NCI-H1105 (cell line): ENCODE results near the gene ADCY5.

Experiments used
- DNase-seq: peaks from one replicate; lab custom pipeline; 2025; lab: John Stamatoyannopoulos, UW

ADCY5 gene

DNA sequence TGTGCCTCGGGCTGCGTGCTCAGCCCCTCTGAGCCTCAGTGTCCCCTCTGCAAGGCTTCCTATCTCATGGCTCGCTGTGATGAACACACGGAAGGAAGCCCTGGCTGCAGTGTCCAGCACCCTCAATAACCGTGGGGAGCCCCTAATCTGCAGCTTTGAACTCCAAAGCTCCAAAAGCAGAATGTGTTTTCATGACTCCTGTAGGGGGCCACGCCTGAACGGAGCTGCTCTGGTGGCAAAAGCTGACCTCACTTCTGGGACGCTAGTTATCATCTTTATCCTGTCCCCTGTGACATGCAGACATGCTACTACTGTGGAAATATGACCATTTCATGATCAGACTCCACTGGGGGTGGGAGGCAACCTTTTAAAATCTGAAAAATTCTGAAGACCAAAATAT lies 148.3 kb downstream of the ADCY5 start:
- no peak for DNase-seq

DNA sequence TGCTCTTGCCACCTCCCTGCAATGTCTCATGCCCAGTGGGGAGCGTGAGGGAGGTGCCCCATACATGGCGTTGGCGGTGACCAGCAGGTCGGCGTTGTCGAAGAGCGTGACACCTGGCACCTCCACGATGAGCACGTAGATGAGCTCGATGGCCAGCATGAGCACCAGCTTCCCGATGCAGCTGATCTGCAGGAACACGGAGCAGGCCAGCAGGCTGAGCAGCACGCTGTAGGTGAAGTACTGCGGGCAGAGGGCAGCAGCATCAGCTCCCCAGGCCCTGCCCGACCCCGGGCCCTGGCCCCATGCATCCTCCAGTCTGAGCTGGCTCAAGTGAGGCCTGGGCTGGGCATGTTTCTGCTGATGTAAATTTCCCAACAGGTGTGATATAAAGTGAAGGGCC lies 148.8 kb downstream of the ADCY5 start:
- DNase-seq = no peak

DNA sequence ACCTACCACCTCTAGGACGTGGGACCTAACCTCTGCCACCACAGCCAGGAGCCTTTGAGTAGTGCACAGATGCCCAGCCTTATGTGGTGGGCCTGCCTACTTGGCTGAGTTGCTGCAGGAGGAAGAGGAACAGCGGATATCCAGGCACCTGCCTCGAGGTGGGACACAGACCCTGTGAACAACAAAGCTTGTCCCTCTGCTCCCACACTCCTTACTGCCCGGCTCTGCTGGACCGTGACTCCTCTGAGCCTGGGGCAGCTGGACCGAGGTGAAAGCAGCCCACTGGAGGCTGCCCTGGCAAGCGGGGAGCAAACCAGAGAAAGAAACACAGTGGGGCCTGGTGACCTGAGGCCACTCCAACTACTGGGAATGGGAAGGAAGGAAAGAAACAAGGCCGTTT lies 149.3 kb downstream of the ADCY5 start:
- DNase-seq = no peak

DNA sequence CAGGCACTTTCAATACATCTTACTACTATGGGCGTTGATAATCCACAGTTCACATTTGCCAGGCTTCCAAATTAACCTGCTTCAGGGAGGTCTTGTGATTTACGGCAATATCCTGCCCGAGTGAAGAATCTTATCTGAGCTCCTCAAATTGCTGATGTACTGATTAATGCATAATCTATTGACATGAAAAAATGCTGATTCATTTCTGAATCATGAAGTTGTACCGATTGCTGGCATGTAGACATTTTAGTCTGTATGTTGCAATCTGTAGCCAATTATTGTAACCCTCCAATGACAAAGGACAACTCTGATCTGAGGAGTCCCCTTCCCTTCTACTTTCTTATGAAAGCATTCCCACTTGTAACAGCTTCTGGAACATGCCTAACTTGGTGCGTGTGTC lies 150.0 kb downstream of the ADCY5 start:
- DNase-seq = no peak

DNA sequence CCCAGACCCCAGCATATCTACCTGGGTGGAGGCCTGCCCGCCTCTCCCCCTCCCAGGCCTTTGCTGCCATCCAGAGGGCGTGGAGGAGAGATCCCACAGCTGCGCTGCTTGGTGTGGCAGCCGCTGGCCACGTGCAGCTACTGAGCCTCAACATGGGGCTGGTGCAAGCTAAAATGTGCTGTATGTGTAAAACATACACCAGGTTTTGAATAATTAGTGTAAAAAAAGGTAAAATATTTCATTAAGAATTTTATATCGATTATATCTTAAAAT lies 151.3 kb downstream of the ADCY5 start:
- DNase-seq = no peak

DNA sequence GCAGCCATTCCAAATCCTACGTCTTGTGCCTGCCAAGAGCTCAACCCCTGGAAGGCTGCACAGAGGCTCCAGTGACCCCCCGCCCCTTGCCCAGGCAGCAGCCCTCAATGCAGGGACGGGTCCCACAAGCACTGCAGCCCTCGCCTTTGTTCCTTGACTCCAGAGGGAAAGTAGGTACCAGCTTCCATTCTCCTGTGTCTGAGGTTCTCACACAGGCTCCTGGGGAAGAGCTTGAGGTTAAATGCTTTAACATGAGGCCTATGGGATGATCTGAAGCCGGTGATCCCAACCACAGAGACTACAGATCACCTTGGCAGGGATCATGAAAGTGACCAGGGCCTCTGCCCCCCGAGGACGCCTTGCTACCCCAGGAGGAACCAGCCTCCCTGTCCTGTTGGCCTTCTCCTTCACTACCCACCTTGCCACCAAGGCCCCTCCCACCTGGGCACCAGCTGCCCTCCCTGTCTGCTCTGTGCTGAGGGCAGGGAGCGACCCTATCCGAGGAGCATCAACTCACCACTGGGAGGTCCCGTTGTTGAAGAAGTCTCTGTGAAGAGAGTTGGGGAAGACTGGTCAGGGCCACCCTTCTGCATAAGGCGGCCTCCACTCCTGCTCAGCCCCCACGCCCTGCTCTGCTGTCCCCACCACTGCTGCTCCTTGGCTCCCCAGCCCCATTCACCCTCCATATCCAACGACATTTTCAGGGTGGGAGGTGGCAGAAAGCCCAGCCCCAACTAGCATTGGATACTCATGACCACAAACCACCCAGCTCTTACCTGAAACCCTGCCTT lies 151.9 kb downstream of the ADCY5 start:
- DNase-seq = no peak

DNA sequence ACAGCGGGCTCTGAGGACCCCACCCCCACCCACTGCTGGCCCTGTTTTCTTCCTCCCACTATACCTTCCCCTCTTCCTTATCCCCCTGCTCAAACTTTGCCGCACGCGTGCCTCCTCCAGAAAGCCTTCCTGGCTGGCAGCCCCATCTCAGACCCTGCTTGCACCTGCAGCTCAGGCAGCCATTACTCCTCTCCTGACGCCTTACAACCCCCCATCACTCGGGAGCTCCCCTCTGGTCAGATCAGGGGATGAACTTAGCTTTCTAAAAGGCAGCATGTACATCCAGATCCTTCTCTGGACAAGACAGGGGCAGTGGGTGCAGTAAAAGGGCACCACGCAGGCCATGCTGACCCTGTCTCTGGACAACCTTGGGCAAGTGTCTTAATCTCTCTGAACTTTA lies 152.6 kb downstream of the ADCY5 start:
- DNase-seq = no peak

DNA sequence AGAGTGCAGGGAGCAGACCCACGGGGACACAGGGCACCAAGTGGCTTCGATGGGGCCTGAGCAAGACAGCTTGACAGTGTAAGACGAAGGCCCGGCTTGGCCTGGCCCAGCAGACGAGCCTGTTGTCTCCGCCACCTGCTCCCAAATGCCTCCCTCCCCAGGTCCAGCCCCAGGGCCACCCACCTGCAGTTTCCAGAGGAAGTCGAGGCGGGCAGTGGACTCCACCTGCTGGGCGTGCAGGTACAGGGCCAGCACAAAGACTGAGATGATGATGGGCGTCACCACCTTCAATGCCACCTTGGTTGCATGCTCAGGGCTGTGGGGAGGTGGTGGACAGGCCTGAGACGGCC lies 153.0 kb downstream of the ADCY5 start:
- no peak for DNase-seq

DNA sequence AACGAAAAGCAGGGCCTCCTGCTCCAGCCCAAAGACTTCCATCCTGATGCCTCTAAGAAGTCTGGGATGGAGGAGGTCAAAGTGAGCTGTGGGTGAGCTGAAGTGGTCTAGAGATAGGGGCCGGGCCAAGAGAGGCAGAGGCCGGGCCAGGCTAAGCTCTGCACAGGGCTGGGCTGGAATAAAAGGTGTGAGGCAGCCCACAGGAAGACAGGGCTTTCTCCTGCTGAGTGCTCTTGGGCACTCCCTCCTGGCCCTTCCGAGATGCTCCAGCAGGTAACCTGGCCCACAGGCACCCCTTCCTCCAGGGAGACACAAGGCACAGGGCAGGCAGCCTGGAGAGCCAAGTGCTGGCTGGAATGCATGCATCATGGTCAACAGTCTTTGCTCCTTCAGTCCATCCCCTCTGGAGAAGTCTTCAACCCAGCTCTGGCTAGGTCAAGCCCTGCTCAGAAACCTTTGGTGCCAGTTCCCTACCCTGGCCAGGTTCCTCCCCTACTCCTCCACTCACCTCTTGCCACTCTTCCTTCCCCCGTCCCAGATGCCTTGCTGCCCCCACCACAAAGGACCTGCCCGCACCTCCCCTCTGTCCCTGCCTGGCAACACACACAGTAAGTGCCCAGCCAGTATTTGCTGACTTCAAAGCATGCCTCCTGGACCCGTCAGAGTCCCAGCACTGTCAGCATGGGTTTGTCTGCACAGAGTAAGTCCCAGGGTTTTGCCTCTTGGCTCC lies 153.6 kb downstream of the ADCY5 start:
- DNase-seq = no peak

DNA sequence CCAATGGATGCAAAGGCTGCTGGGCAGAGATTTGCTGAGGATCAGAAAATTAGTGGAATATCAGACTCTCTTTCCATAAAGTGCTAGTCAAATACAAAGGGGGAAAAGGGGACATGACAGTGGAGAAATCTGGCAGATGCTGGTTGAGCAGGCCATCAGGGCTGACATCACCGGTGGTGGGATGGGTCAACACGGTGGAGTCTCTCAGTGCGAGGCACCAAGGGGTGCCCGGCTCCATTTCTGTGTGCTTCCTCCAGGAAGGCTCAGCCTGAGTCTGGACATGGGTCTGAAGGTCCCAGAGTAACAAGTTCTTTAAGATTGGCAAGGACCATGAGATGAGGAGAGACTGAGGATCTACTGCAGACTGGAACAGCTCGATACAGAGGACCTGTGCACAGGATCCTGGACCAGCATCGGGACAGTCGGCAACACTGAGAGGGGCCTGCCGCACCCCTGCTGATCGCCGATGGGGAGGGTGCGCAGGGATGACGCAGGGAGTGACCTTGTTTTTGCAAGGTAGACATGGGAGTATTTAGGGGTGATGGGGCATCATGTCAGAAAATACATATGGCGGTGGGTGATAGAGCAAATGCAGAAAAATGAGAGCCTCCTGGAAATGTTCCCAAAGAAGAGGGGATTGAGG lies 154.5 kb downstream of the ADCY5 start:
- no peak for DNase-seq

DNA sequence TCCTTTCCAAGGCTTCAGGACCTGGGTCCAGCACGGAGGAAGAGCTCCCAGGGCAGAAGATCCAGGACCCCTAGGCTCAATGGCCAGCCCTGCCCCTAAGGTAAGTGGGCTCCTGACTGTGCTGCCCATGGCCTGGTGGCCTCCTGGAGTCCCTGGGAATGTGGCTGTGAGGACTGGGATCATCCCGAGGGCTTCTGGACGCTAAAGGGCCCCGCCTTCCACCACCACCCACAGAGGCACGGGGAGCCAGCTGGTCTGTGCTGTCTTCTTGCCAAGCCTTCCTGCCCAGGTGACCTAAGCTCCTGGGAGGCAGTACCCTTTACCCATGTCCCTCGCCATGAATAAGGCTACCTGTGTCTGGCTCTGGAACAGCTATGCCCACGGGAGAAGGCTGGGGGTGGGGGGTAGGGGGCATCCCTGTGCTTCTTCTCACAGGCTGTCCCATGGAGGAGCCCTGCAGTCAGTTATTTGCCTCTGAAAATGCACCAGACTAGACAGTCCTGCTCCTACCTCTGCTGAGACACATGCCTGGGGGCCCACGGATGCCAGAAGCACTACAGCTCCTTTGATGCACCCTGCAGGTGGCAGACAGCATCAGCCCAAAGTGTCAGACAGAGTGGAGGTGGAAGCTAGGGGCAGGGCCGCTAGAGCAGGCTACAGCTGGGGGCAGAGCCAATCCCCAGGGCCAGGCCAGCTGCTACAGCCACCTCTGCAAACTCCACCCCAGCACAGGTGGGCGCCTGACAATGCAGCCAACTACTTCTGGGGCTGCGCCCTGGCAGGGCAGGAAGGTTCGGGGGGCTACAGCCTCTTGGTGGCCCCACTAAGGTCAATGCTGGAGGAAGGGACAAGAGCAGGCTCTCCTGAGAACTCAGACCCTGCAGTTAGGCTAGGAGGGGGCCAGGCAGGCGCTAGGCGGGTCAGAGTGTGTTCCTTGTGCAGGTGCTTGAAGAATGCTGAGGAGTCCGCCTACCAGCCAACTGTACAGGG lies 156.3 kb downstream of the ADCY5 start:
- no peak for DNase-seq

DNA sequence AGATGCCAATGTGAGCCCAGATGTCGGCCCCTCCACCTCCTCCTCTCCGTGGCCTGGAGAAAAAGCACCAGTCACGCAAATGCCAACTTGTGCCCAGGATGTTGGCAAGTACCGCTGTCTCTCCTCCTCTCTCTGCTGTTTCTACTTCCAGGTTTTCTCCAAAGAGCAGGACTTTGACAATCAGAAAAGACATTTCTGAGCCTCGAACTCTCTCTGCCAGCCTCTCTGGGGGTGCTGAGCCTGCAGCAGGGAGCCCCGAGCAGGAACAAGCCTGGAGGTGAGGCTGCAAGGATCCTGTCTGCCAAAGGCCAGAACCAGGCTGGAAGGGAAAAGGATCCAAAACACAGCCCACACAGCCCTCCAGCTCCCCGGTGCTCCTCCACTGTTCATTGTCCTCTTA lies 157.5 kb downstream of the ADCY5 start:
- no peak for DNase-seq

DNA sequence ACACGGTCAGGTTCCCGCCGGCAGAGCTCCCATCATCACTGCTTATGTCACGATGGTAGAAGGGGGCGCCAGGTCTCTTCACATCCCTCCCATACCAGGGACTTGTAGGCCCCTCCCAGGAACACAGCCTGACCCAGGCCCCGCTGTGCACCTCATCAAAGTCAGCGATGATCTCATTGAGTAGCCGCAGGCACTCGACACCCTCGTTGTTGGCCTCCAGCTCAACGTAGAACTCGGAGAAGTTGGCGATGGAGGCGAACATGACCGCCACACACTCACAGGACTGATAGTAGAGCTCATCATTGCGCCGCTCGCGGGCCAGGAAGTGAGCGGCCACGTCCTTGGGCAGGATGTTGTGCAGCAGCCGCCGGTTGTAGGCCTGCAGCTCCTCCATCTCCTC lies 157.9 kb downstream of the ADCY5 start:
- DNase-seq = no peak

DNA sequence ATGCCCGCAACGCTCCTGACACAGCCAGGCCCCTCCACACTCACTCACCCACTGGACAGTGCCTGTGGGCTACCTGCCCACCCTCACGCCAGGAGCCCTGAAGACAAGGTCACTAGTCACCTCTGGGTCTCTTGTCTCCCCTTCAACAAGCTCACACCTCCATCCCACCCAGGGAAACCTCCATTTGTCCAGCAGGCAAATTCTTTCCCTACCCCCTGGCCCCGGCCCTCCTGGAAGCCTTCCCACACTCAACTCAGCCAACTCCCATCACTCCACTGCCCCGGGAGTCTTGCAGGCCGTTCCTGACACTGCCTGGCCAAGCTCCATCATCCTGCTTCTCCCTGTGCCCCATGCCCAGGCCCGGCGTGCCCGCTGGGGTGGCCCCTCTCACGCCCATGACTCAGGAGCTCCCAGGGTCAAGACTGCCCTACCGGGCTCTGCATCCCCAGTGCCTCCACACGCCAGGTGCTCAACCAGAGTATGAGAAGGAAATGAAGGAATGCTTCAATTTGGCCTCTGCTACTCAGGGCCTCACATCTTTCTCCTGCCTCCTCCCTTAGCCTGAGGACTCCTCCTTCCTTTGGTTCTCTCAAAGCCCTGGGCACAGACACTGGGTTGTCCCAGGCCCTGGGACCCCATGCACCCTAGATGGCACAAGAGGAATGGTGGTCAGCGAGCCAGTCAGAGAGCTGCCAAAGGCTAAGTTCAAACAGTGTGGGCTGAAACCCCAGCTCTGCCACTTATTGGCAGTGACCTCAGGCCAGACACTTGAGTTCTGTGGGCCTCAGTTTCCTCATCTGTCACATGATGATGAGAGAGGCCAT lies 158.6 kb downstream of the ADCY5 start:
- no peak for DNase-seq

DNA sequence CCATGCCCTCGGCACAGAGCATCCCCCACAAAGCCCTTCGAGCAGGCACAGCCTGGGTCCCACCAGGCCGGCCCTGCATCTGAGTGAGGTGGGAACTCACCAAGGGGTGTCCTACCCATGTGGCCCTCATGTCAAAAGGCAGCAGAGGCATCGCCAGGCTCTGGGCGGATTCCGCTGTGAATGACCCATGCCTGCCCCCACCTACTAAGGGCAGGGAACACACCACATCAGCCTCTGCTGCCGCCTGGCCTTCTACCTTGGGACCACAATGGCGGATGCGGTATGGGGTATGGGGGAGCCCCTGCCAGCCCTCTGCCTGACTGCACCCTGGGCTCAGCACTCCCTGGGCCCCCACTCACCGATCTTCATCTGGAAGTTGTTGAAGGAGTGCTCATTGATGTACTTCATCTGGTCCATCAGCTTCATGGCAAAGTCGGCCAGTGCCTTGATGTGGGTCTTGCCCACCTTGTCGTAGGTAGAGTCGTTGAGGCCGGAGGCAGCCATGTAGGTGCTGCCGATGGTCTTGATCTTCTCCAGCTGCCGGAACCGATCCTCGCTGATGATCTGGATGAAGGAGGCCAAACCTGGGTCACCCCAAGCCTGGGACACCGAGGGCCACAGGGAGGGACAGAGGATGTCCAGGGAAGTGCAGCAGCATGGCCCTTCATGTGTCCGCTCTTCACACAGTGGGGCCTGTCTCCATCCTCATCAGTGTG lies 159.3 kb downstream of the ADCY5 start:
- no peak for DNase-seq

DNA sequence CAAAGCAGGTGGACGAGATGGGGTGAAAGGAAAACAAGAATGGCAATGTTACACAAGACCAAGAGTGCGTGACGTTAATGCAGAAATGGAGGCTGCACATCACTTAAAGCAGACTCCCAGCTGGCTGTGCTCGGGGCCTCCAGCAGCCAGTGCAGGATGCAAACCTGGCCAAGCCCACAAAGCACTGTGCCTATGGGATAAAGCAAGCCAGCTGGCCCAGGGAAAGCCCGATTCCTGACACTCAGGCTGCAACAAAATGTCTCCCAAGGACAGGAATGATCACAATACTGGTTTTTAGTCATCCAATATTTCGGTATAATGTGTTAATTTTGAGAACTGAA lies 161.0 kb downstream of the ADCY5 start:
- DNase-seq = no peak

DNA sequence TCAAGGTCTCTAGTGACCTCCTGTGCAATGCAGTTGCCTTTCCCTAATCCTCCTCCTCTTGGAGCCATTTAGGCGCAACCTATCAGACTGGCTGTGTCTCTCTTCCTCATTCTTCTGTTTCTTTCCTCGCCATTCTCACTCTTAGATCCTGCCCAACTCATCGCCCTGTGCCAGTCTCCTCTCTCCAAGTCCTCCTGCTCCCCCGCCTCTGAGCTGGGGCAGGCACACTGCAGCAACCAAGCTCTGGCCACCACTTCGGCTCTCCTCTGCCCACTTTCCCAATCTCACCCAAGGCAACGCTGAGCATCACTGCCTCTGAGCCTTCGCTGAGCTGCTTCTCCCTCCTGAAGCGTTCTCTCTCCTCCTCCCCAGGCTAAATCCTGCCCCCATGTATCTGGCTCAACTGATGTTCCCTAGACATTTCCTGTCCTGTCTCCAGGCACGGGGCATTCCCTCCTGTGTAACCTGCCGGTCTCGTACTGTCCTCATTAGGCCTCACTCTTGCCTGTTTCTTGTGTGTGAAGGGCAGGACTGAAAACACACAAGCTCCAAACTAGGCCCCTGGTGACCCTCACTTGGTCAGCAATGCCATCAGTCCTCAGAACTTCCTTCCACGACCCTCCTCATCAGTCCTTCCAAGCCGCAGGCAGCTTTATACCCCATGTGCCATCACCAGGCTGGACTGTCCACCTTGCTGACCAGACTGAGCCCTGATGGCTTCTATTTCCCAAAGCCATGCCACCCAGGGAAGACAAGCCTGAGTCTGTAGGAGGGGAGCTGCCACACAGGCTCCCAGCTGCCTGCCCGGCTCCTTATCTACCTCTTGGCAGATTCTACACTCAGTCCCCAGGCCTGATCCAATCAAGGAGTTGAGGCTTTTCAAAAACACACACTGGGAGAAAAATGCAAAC lies 161.6 kb downstream of the ADCY5 start:
- DNase-seq = no peak

DNA sequence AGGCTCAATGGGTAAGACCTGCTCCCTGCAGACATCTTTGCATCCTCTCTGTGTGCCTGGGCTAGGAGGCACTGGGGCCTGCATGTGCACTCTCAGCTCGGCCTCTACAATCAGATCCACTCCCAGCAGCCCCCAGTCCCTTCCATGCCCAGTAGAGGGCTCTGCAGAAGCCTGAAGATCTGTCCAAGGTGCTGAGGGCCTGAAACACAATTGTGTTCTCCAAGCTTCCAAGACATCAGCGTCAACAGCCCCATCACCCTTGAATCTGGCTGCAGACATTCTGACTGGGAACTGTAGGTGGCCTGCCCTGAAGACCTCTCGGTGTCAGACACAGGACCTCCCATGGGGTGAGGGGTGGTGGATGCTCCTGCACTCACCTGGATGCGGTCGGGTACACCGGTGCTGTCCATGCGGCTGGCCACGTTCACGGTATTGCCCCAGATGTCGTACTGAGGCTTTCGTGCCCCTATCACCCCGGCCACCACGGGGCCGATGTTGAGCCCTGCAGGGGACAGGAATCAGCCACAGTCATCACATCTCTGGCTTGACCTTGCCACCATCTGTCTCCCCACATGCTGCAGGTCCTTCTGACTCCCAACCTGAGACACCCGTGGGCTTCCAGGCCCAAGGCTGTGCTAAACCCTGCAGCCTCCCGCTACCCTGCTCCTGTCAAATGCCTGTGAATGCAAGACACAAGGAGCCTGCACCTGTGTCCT lies 162.4 kb downstream of the ADCY5 start:
- DNase-seq = no peak

DNA sequence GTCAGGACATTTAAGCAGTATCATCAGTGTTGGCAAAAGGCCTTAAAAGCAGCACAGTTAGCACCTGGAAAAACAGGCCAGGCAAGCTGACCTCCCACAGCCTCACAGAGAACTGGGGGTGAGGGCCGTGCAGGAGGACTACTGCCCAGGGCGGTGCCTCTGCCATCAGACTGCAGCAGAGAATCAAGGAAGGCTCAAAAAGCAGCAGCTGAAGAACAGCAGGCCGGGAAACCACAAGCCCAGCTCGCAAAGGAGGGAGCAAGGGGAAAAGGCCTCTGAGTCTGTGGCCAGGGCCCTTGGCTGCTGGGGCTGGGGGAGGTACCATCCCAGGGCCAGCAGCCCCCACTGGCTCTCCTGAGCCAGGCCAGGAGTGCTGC lies 163.0 kb downstream of the ADCY5 start:
- no peak for DNase-seq
